HG02798 (cell line): ENCODE measurements around the gene FRG2.
"Not testable (repeated sequence)": the region's sequence is repeated elsewhere in the genome, so short reads cannot be mapped to it uniquely, and the experiment has no call there.

Experiments
- ATAC-seq: cut with Tn5 transposase; IDR thresholded peaks from one replicate; pipeline ENCODE4 v1.9.1; 2021; ENCODE audit warnings: mild to moderate bottlenecking; ENCODE audit not compliant: unreplicated experiment, poor library complexity

FRG2 gene

DNA sequence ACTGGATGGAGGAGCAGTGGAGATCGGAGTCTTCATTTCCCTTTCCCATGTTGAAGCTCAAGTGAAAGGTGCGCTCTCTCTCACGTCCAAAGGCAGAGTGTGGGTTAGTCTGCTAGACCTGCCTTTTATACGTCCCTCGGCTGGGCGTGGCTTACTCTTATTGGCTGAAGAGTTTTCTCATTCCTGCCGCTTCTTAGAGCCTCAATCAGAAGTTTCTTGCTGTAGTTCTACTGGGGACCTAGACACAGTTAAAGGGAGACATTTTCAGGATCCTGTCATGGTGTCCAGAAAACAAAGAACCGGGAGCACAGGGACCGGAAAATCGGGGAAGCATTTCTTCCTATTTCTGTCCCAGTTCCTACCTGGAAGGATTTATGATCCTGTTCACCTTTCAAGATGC lies at the start of gene FRG2:
TSS of gene FRG2 (minus strand) at position 101 of the 400 bp plus-strand sequence. CDS start at position 49, 52 bp downstream.
- not testable (repeated sequence) for ATAC-seq

DNA sequence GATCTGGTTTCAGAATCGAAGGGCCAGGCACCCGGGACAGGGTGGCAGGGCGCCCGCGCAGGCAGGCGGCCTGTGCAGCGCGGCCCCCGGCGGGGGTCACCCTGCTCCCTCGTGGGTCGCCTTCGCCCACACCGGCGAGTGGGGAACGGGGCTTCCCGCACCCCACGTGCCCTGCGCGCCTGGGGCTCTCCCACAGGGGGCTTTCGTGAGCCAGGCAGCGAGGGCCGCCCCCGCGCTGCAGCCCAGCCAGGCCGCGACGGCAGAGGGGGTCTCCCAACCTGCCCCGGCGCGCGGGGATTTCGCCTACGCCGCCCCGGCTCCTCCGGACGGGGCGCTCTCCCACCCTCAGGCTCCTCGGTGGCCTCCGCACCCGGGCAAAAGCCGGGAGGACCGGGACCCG lies 41.3 kb upstream of the FRG2 start:
- not testable (repeated sequence) for ATAC-seq

DNA sequence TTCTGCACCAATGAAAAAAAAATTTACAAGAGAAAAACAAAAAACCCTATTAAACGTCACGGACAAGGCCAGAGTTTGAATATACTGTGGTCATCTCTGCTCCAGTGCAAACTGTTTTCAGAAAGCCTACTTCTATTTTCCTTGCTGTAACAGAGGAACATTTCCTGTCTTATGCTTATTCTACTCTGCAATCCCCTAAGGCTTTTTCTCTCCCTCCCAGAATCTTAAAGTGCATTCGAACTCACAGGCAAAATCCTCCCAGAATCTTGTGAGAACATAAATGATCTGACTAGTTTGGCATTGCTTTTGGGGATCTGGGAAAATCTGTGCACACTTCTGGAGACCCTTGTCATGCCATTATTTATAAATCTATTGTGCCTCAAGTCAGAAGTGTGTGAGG lies 37.7 kb upstream of the FRG2 start:
- not testable (repeated sequence) for ATAC-seq

DNA sequence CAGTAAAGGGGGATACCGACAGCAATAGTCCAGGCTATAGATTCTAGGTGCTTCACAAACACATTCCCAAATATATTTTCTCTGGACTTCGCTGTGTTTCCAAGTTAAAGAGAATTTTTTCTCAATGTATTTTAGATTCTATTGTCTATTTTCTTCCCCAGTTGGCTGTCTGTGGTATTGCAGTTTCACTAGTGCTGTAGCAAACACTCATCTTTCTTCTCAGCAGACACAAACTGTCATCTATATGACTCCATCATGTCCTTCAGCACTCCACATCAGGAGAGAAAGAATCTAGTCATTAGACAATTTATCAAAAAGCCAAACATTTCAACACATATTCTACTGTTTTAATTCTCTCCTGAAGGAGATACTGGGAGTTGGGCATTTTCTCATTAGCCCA lies 37.3 kb upstream of the FRG2 start, which contains the start of gene DBET:
TSS of gene DBET (plus strand) at position 161 of the 400 bp plus-strand sequence.
- not testable (repeated sequence) for ATAC-seq

DNA sequence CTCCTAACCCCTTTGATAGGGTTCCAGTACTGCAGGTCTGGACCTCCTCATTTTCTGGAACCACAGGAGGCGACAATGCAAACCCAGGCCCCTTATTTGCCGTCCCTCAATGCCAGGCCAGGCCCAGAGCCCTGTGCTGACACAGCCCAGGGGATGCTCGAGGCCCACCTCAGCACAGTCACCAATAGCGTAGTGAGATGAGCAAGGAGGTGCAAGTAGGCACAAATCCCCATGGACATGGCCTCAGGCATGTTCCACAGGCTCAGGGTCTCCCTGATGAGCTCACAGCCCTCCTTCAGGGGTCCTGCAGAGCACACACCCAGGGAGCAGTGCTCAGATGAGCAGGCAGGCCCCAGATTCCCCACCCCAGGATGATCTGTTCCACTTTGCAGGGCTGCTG lies 31.9 kb upstream of the FRG2 start:
- not testable (repeated sequence) for ATAC-seq

DNA sequence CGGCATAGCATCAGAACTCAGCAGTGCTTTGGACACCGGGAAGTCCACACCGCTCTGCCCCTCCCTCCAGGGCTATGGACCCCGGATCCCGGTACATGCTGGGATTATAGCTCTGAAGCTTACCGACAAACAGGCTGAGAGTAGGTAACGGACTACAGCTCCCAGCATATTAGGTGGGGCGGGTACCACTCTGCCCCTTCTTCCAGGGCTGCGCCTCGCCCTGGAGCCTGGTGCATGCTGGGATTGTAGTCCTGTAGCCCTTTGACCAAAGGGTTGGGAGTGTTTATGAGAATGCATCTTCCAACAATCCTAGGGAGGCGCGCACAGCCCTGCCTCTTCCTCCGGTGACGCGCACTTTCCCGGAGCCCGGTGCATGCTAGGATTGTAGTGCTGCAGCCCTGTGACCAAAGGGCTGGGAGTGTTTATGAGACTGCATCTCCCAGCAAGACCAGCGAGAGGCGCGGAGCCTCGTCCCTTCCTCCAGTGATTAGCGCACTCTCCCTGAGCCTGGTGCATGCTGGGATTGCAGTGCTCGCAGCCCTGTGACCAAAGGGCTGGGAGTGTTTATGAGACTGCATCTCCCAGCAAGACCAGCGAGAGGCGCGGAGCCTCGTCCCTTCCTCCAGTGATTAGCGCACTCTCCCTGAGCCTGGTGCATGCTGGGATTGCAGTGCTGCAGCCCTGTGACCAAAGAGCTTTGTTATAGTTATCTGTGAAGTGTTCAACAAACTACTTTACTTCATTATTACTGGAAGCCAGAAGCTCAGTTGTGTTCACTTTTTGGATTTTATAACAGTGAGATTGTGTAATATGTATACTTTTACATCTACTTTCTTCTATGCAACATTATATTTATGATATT lies 22.6 kb upstream of the FRG2 start:
- ATAC-seq, result not testable (repeated sequence)

DNA sequence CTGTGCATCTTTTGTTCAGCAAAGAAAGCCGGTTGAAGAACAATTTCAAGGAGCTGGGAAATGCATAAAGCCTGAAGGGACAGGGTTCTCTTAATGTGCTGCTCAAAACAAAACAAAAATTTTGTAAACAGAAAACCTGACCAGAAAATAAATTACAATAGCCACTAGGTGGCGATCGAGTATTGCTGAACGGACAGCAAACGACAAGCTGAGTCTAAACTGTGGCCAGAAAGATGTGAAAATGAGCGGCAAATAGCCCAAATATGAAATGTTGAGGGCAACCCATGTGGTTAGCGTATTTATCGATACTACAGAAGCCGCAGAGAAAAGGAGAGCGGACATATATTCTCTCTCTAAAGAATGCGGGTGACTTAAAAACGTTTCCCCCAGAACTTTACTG lies 20.6 kb upstream of the FRG2 start:
- ATAC-seq, result not testable (repeated sequence)

DNA sequence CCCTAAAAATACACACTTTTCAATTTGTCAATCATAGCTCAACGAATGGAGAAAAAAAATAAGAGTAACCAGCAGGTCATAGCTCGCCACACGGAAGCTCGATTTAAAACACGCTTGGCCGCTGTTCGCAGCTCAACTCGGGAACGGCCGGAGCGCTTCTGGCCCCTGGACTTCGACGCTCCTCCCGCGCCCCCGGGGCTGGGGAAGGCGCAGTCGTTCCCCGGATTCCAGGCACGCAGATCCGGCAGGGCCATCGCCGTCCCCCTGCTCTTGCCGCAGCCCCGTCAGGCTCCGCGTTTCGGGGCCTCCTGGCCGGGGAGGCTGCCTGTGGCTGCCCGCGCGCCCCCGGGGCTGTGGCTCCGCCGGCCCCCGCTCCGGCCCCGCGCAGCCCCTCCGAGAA lies 13.8 kb upstream of the FRG2 start:
- not testable (repeated sequence) for ATAC-seq

DNA sequence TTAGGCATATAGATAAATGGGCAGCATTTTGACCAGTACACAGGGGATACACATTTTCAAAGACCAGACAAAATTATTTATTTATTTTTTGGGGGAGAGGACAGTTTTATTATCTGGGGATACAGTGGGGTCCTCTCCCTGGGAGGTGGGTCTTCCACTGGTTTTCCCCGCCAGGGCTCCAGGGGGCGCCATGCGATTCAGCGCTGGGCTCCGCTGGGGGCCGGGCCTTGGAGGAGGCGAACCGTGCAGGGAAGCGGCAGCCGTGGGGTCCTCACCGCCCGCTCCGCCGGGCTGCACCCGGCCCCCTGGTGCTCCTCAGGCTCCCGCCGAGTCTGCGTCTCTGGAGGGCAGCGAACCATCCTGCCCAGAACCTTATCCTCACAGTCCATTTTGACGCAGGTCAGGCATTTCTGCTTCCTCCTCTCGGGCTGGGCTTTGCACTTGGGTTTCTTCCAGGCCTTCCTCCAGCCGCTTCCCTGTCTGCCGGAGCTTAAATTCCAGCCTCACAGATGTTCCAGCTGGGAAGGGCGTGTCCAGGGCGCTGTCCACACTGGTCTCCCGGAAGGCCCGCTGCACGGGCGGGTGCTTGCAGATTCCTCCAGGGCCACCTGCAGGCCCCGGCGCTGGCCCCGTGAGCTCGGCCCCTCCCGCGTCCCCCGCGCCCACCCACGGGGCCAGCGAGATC lies 10.8 kb upstream of the FRG2 start:
- peak; percentile 70 for ATAC-seq

DNA sequence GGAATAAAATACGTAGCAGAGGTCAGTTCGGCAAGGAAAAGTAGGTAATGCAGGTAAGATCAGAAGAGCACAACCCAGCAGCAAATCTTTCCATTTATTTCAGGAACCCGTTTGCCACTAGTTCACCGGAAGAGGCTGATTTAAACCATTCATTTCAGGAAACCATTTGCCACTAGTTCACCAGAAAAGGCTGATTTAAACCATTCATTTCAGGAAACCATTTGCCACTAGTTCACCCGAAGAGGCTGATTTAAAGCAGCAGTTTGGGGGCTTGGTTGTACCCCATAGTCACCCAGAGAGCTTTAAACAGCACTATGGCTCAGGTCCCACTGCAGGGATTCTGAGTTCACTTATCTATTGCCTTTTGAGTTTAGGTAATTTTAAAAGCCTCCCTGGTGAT lies 4.2 kb upstream of the FRG2 start:
- ATAC-seq, result not testable (repeated sequence)

DNA sequence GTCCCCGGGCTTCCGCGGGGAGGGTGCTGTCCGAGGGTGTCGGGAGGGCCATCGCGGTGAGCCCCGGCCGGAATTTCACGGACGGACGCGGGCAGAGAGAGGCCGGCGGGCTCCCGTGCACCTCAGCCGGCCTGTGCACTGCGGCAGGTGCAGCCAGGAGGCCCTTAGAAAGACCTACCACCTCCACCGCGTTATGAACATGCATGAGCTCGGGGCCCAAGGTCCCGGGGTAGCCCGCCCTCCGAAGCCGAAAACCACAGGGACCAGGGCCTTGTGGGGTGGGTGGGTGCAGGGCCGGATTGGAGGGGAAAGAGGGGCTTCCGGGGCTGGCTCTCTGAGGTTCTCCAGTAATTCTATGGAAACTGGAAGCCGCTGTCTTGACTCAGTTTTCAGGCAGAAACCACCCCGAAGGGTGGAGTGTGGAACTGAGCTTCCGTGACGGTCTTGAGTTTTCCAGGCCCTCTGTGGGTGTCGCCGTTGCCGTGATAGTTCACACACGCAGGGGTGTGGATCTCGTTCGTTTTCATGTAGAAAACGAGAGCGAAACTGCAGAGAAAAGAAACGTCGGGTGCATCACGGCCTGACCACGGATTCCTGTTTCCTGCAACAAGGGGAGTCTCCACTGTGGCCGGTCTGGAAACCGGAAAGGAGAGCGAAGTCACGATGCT lies 4.3 kb downstream of the FRG2 start:
- peak; percentile 48 for ATAC-seq

DNA sequence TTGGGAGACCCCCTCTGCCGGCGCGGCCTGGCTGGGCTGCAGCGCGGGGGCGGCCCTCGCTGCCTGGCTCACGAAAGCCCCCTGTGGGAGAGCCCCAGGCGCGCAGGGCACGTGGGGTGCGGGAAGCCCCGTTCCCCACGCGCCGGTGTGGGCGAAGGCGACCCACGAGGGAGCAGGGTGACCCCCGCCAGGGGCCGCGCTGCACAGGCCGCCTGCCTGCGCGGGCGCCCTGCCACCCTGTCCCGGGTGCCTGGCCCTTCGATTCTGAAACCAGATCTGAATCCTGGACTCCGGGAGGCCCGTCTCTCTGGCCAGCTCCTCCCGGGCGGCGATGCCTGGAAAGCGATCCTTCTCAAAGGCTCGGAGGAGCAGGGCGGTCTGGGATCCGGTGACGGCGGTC lies 5.1 kb downstream of the FRG2 start:
- not testable (repeated sequence) for ATAC-seq

DNA sequence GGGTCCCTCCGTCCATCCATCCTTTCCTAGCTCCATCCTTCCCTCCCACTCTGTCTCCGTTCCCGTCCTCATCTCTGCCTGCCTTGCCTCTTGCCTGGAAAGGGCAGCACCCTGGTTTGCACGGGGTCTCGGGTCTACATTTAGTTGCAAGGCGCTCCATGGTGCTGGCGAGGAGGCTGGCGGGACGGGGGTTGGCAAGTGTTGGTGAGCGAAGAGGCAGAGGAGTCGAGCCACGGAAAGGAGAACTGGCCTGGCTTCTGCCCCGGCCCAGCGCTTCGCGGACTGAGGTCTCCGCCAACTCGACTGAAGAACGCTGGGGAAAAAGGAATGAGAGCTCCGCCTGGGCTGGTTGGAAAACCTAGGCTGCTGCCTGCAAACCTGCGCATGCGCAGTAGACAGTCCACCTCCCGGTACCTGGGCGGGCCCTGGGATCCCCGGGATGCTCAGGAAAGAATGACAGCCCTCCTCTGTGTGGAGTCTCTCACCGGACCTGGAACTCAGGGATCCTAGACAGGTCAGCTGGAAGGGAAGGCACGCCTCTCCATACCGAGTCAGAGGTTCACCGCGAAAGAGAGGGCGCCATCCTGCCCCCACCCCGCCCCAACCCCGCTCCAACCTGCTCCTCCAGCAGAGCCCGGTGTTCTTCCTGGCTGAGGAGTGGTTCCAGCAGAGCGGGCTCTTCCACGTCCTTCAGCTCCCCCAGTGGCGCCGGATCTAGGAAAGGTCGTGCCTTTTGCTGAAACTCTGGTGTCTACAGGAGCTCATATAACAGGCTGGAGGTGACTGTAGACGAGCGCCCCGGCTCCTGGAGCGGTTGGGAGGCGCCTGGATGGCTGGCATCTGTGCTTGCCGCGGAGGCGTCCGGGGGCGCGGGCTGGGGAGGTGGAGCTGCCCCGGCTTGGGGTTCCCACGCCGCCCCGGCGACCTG lies 6.0 kb downstream of the FRG2 start:
- no peak for ATAC-seq

DNA sequence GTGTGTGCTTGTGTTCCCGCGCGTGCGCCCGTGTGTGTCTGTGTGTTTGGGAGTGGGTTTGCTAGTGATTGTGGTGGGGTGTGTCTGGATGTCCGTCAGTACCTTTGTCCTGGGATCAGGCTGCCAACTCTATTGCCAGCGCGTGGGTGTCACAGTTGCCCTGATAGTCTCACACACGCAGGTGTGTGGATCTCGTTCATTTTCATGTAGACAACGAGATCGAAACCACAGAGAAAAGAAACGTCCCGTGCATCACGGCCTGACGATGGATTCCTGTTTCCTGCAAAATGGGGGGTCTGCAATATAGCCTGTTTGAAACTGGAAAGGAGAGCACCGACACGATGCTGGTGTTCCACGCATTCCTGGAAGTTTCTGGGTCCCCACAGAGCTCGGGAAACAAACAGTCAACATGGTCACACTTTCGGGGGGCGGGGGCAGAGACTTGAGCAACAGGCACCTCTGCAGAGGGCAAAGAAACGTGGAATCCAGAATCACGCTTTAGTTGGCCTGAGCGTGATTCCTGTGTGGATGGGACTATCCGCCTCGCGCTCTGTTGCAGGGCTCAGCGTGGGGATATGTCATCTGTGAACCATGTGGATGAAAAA lies 7.1 kb downstream of the FRG2 start:
- ATAC-seq, result not testable (repeated sequence)

DNA sequence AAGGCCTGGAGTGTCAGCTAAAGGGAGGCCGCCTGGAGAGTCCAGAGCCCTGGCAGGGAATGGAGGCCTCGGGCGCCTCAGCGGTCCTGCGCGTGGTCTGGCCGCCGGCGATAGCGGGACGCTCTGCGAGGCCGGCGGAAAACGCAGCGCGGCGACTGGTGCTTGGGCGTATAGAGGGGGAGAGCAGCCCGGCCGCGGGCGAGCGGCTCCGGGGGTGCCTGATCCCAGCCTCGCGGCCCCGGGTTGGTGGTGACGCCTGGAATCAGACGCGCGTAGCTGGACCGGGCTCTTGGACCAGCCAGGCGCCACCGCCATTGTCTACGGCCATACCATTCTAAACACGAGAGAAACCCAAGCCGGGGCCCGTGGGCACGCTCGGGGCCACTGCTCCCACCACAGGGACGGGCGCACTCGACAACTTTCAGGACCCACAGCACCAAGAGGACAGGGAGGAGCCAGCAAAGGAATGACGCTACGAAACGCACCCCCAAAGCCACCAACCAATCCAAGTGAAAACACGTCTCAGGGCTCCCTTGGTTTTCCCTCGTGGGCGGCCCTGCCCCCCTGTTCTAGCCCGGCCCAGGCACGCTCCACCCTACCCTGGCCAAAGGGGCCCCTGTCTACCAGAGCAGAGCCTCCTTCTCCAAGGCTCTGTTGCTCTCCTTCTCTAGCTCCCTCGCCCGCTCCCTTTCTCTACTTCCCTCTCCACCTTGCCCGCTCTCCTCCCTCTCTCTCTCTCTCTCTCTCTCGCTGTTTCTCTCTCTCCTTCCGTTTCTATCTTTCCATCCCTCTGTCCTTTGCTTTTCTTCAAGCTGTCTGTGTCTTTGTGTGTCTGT lies 7.8 kb downstream of the FRG2 start:
- no peak for ATAC-seq

DNA sequence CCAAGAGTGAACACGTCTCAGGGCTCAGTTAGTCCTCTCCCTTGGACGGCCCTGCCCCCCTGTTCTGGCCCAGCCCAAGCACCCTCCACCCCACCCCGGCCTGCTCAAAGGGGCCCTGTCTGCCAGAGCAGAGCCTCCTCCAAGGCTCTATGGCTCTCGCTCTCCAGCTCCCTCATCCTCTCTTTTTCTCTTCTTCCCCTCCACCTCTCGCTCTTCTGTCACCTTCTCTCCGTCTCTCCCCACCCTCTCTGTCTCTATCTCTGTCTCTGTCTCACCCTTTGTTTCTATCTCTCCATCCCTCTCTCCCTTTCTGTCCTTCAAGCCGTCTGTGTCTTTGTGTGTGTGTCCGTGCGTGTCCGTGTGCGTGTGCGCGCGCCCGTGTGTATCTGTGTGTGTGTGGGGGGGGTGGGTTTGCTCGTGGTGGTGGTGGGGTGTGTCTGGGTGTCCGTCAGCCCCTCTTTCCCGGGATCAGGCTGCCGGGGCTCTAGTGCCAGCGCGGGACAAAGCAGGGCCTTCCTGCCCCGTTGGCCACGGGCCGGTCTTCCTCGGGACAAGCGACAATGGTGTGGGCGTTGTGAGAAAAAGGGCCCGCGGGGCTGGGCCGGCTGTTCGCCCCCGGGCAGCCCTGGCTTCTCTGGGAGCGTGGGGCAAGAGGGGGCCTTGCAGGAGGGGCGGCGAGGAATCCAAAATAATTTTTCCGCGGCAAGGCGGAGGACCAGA lies 8.7 kb downstream of the FRG2 start:
- ATAC-seq, result no peak

DNA sequence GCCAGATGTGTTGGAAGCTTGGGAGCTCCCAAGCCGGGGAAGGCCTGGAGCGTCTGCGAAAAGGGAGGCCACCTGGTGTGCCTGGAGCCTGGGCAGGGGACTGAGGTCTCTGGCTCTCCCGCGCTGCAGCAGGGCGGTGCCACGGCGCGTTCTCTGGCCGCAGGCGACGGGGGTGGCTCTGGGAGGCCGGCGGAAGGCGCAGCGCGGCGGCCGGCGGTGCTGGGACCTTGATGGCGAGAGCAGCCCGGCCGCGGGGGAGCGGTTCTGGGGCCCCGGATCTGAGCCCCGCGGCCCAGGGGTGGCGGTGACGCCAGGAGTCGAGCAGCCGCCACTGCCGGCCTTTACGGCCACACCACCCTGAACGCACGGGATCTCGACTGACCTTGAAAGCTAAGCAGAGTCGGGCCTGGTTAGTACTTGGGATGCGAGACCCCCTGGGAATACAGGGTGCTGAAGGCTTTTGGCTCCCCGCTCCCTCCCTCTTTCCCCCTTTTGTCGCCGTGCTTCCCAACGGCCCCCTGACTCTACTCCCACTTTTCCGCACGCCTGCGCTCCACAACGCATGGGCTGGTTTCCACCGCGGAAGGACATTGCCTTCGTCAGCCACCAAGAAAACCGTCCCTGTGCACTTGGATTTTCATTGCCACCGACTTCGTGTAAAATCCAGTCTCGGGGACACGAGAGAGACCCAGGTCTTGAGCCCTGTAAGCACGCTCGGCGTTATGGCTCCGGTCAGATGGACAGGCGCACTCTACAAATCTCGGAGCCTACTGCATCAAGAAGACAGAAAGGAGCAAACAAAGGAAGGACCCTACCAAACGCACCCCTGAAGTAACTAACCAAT lies 9.5 kb downstream of the FRG2 start:
- ATAC-seq, result no peak
